Keratinocyte (primary cell): Measurements from ENCODE around the gene LMCD1. TPM values are rescaled to one million over a fixed set of nuclear protein-coding genes. Genes with fewer than 3 reads are reported as not detected.

Source experiments
- DNase-seq: peaks from one replicate; pipeline ENCODE4 v3.0.0-alpha.2; 2011; ENCODE audit warnings: low read depth, missing footprints, low spot score
- FAIRE-seq: peaks from 2 replicates; lab custom pipeline; 2011; peaks lifted over from hg19 to GRCh38; lab: Jason Lieb, UNC
- H2AFZ ChIP-seq: 2 replicates; pipeline ENCODE4 v1.6.0; 2012; ENCODE audit warnings: low read length, control low read depth, inconsistent platforms; ENCODE audit not compliant: control insufficient read depth
- H3K27ac ChIP-seq: 2 replicates; pipeline ENCODE4 v1.5.1; 2011; ENCODE audit warnings: low read length; ENCODE audit not compliant: control insufficient read depth, insufficient read depth
- H3K27me3 ChIP-seq: 3 replicates; pipeline ENCODE4 v1.6.0; 2011; ENCODE audit warnings: low read length; ENCODE audit not compliant: control insufficient read depth, insufficient read depth; ENCODE audit errors: extremely low read depth
- H3K36me3 ChIP-seq, 2 experiments: 2 replicates in 1 of 2; 3 replicates in 1 of 2; pipeline ENCODE4 v1.5.1; 2011; ENCODE audit warnings: low read length in 2 of 2, mild to moderate bottlenecking in 1 of 2; ENCODE audit not compliant: control insufficient read depth in 2 of 2, insufficient read depth in 2 of 2; ENCODE audit errors: extremely low read depth in 1 of 2
- H3K4me1 ChIP-seq: 3 replicates; pipeline ENCODE4 v1.5.1; 2011; ENCODE audit warnings: low read length; ENCODE audit not compliant: control insufficient read depth, insufficient read depth; ENCODE audit errors: extremely low read depth
- H3K4me2 ChIP-seq: 3 replicates; pipeline ENCODE4 v1.6.0; 2011; ENCODE audit warnings: low read depth, low read length; ENCODE audit not compliant: control insufficient read depth, insufficient read depth; ENCODE audit errors: extremely low read depth
- H3K4me3 ChIP-seq, 3 experiments: fragments of 200-600 bp in 1 of 3; sonication (generic) in 1 of 3; 2 replicates in 2 of 3; 3 replicates in 1 of 3; pipeline ENCODE4 v1.5.1; 2011 to 2016; ENCODE audit warnings: low read length in 3 of 3, mild to moderate bottlenecking in 3 of 3, control low read depth in 2 of 3, inconsistent platforms in 1 of 3, low read depth in 1 of 3, mixed read lengths in 1 of 3, mixed run types in 1 of 3, moderate library complexity in 1 of 3; ENCODE audit not compliant: control insufficient read depth in 2 of 3, insufficient read depth in 2 of 3; ENCODE audit errors: extremely low read depth in 1 of 3
- H3K79me2 ChIP-seq: 2 replicates; pipeline ENCODE4 v1.6.0; 2012; ENCODE audit warnings: low read length; ENCODE audit not compliant: control insufficient read depth, insufficient read depth
- H3K9ac ChIP-seq: 3 replicates; pipeline ENCODE4 v1.6.0; 2011; ENCODE audit warnings: low read length; ENCODE audit not compliant: control insufficient read depth, insufficient read depth; ENCODE audit errors: extremely low read depth
- H3K9me1 ChIP-seq: 3 replicates; pipeline ENCODE4 v1.6.0; 2011; ENCODE audit warnings: low read length; ENCODE audit not compliant: control insufficient read depth, insufficient read depth; ENCODE audit errors: extremely low read depth
- H3K9me3 ChIP-seq: 2 replicates; pipeline ENCODE4 v1.5.1; 2012; ENCODE audit warnings: low read depth, low read length; ENCODE audit not compliant: control insufficient read depth
- H4K20me1 ChIP-seq: 3 replicates; pipeline ENCODE4 v1.6.0; 2011; ENCODE audit warnings: low read length; ENCODE audit not compliant: control insufficient read depth, insufficient read depth; ENCODE audit errors: extremely low read depth
- CTCF ChIP-seq, 3 experiments: IDR thresholded peaks in 1 of 3; conservative IDR thresholded peaks in 1 of 3; optimal IDR thresholded peaks in 1 of 3; 2 replicates in 2 of 3; 3 replicates in 1 of 3; pipeline versions ENCODE3 to v1.5.1; 2011; ENCODE audit warnings: low read length in 3 of 3, mild to moderate bottlenecking in 3 of 3, moderate library complexity in 2 of 3, control low read depth in 1 of 3, inconsistent platforms in 1 of 3; ENCODE audit not compliant: insufficient read depth in 2 of 3; ENCODE audit errors: extremely low read depth in 1 of 3
- EZH2 ChIP-seq: IDR thresholded peaks from one replicate; pipeline ENCODE4 v1.6.1; 2012; ENCODE audit warnings: inconsistent platforms, mild to moderate bottlenecking, low read length, moderate library complexity
- dilution Hi-C: fragments of 300-500 bp; cut with MboI; formaldehyde crosslinking; loops from one replicate; pipeline ENCODE4 v1.7.0; 2020; ENCODE audit warnings: low sequenced_read_pairs; ENCODE audit not compliant: extremely low pct_ligation_motif_present
- polyA plus RNA-seq, 5 experiments: library from polyadenylated mRNA; depleted of rRNA in 3 of 5; stranded (reverse) in 3 of 5; stranded (forward) in 1 of 5; unstranded in 1 of 5; fragments of >200 nt; gene quantifications; 1 replicate in 1 of 5; 2 replicates in 3 of 5; 3 replicates in 1 of 5; pipeline versions ENCODE4 v1.2.1 to v1.2.3, GENCODE V29; 2011 to 2012; ENCODE audit warnings: missing spikeins in 2 of 5, low read depth in 1 of 5, low replicate concordance in 1 of 5

Gene LMCD1
- polyA plus RNA-seq, 1 donor (not counting 4 experiments of a cell fraction or from before 2014, with no cell fraction given) = 3.7 TPM

GRCh38 chr3:8473029-8473428 lies 28.6 kb upstream of the LMCD1 start:
- Histone ChIP-seq H3K4me2 (no peak overlapping the region), H4K20me1 (no peaks in the 10 kb centered on the region), H3K4me1 (no peaks in the 10 kb centered on the region), H3K27ac (no peak overlapping the region), H2AFZ (no peak overlapping the region), H3K4me3 (no peak overlapping the region), H3K9me3 (no peaks in the 10 kb centered on the region), H3K9me1 (no peaks in the 10 kb centered on the region), H3K27me3 (no peaks in the 10 kb centered on the region), H3K36me3 (no peaks in the 10 kb centered on the region), H3K9ac (no peak overlapping the region), H3K79me2 (no peaks in the 10 kb centered on the region)
- FAIRE-seq (no peak), DNase-seq (no peak)
- no peak for TF ChIP-seq EZH2
- no peak for TF ChIP-seq CTCF (optimal IDR thresholded peaks at IDR 0.05 in 1 of 3, IDR thresholded peaks at IDR 0.05 in 1 of 3, conservative IDR thresholded peaks at IDR 0.05 in 1 of 3; ENCODE audit: extremely low read depth in 1 of 3, insufficient read depth in 2 of 3, low read length in 3 of 3)
- dilution Hi-C loops = no loop called here

- no peak overlapping the region for H3K4me3 ChIP-seq
- dilution Hi-C loops = no loop called here
These were observed 27.6 kb upstream of the LMCD1 start for GRCh38 chr3:8473990-8474389.

More at GRCh38 chr3:8473990-8474389, 27.6 kb upstream of the LMCD1 start:
- Histone ChIP-seq H3K27ac (no peak overlapping the region), H3K4me2 (no peak overlapping the region), H3K36me3 (no peaks in the 10 kb centered on the region), H3K79me2 (no peaks in the 10 kb centered on the region), H3K4me1 (no peaks in the 10 kb centered on the region), H3K9me3 (no peaks in the 10 kb centered on the region), H3K9me1 (no peaks in the 10 kb centered on the region), H3K27me3 (no peaks in the 10 kb centered on the region), H2AFZ (no peak overlapping the region), H3K9ac (no peak overlapping the region), H4K20me1 (no peaks in the 10 kb centered on the region)
- TF ChIP-seq CTCF (optimal IDR thresholded peaks at IDR 0.05 in 1 of 3, IDR thresholded peaks at IDR 0.05 in 1 of 3, conservative IDR thresholded peaks at IDR 0.05 in 1 of 3; ENCODE audit: extremely low read depth in 1 of 3, insufficient read depth in 2 of 3, low read length in 3 of 3) (no peak), EZH2 (no peak)
- DNase-seq (no peak), FAIRE-seq (no peak)
